ENCODE data around the gene CPSF3. TPM values are rescaled to one million over a fixed set of nuclear protein-coding genes. Genes with fewer than 3 reads are reported as not detected.
A peak's percentile ranks its signal among the peaks of the same experiment; 100 is the strongest.
"Not testable (repeated sequence)": the region's sequence is repeated elsewhere in the genome, so short reads cannot be mapped to it uniquely, and the experiment has no call there.

CPSF3 gene
- total RNA-seq, 5 donors from 2014 or later (not counting 1 experiment from before 2014, with no cell fraction given) = 16.0 to 25.1 (median 21.3) TPM

DNA sequence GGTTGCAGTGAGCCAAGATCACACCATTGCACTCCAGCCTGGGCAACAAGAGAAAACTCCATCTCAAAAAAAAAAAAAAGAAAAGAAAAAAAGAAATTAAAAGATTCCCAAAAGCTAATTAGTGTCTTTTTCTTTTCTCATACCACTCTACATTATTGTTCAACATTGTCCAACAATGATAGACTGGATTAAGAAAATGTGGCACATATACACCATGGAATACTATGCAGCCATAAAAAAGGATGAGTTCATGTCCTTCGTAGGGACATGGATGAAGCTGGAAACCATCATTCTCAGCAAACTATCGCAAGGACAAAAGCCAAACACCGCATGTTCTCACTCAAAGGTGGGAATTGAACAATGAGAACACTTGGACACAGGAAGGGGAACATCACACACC is 90.5 kb downstream of the CPSF3 start:
- not testable (repeated sequence) for H3K4me3 Mint-ChIP-seq; H3K9me3 Mint-ChIP-seq; H3K27me3 ChIP-seq (replicated peaks in 1 of 2; ENCODE audit: control insufficient read depth in 2 of 2, extremely low read depth in 1 of 2, insufficient read depth in 2 of 2, low read length in 1 of 2); H3K9me3 ChIP-seq; H3K27ac ChIP-seq (ENCODE audit: low read length); DNase-seq; H3K27ac Mint-ChIP-seq; H3K4me1 ChIP-seq (ENCODE audit: control insufficient read depth in 1 of 2, extremely low read depth in 1 of 2, insufficient read depth in 2 of 2, low read length in 2 of 2); H3K4me3 ChIP-seq (ENCODE audit: control insufficient read depth in 1 of 2, extremely low read depth in 1 of 2, low read length in 1 of 2); ATAC-seq (replicated peaks in 1 of 4); H3K27me3 Mint-ChIP-seq; H3K4me1 Mint-ChIP-seq
- peaks cover 37% of the 10 kb centered on the region for H3K36me3 Mint-ChIP-seq
- CTCF ChIA-PET = interaction anchor here in 1 of 2 donors (0.7 kb wide), 2 partner anchors 47 to 934 kb away, joined by 3 read pairs; partner anchors contain the start of gene ODC1
- no CpG with 5 or more reads among the region's 3 CpGs for WGBS (ENCODE audit: insufficient coverage)
- peaks cover 7 to 33% of the 10 kb centered on the region in 2 donors for H3K36me3 ChIP-seq (ENCODE audit: control insufficient read depth in 2 of 2, extremely low read depth in 1 of 2, insufficient read depth in 1 of 2, low read length in 1 of 2)
- POLR2A ChIA-PET = interaction anchor here in 1 of 2 donors (0.6 kb wide), 1 partner anchor 11 kb away, joined by 4 read pairs; no protein-coding TSS in a partner anchor

DNA sequence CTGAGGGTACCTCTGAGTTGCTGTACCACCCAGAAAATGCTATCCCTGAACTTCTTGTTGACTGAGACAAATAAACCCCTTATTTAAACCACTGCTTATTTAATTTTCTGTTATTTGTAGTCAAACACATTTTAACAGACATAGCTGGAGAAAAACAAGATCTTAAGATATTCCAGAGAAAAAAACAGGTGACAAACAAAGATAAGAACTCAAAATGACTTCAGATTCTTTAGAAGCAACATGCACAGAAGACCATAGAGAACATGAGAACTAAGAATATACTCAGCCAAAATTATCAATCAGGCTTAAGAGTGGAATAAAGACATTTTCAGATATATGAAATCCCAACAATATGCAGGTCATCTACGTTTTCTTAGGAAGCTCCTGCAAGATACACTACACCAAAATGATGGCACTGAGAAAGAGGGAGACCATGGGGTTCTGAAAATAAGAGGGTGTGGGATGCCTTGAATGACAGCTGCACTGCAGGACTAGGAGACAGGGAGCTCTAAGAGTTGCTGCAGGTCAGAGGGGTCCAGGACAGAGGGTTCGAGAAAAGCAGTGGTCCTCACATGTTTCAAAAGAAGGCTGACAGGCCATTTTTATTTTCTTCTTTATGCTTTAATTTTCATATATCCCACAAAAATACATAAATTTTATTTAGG is 93.8 kb downstream of the CPSF3 start:
- H3K4me1 Mint-ChIP-seq = no peaks in the 10 kb centered on the region

DNA sequence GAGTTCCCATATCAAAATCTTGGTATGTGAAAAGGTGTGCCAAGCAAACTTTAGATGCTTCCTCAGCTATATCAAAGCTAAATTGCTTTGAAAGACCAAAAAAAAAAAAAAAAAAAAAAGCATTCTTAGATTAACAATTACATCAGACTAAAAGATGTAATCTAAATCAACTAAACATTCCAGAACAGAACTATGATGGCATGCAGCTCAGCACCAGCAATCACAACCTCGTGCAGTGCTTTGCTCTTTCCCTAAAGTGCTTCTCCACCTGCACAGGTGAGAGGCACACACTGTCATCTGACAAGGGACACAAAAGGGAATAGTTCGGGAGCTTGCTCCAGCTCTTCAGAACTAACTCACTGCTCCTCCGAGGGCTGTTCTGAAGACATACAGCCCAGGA is 94.7 kb downstream of the CPSF3 start:
- H3K4me3 ChIP-seq (ENCODE audit: control insufficient read depth in 1 of 2, extremely low read depth in 1 of 2, low read length in 1 of 2) = no peak overlapping the region
- Mint-ChIP-seq H3K9me3 (no peaks in the 10 kb centered on the region), H3K27me3 (no peaks in the 10 kb centered on the region), H3K27ac (no peak overlapping the region), H3K4me1 (peaks cover 0 to 1% (median 0%) of the 10 kb centered on the region in 3 donors), H3K4me3 (no peak overlapping the region), H3K36me3 (peaks cover 53% of the 10 kb centered on the region)
- H3K27me3 ChIP-seq (replicated peaks in 1 of 2; ENCODE audit: control insufficient read depth in 2 of 2, extremely low read depth in 1 of 2, insufficient read depth in 2 of 2, low read length in 1 of 2) = no peaks in the 10 kb centered on the region
- WGBS (ENCODE audit: insufficient coverage) = 100% methylated on average over 1 of the region's 3 CpGs
- ChIA-PET CTCF (interaction anchor here (0.6 to 0.8 kb wide), 4 partner anchors 11 to 1229 kb away, joined by 3 to 8 read pairs (median 6); no protein-coding TSS in a partner anchor), POLR2A (no interaction called here)
- no peak overlapping the region for H3K27ac ChIP-seq (ENCODE audit: low read length)
- H3K36me3 ChIP-seq (ENCODE audit: control insufficient read depth in 2 of 2, extremely low read depth in 1 of 2, insufficient read depth in 1 of 2, low read length in 1 of 2) = peaks cover 12 to 50% of the 10 kb centered on the region in 2 donors
- H3K9me3 ChIP-seq = no peaks in the 10 kb centered on the region
- H3K4me1 ChIP-seq (ENCODE audit: control insufficient read depth in 1 of 2, extremely low read depth in 1 of 2, insufficient read depth in 2 of 2, low read length in 2 of 2) = no peaks in the 10 kb centered on the region
- ATAC-seq (replicated peaks in 1 of 4) (no peak), DNase-seq (no peak)

More for the DNA sequence above, 93.8 kb downstream of the CPSF3 start:
- H3K27me3 Mint-ChIP-seq = no peaks in the 10 kb centered on the region
- H3K9me3 ChIP-seq = no peaks in the 10 kb centered on the region
- DNase-seq (no peak), ATAC-seq (replicated peaks in 1 of 4) (no peak)
- CTCF ChIA-PET = interaction anchor here (0.6 to 0.7 kb wide), 2 partner anchors 39 to 43 kb away, joined by 3 to 8 read pairs; no protein-coding TSS in a partner anchor
- H3K36me3 ChIP-seq (ENCODE audit: control insufficient read depth in 2 of 2, extremely low read depth in 1 of 2, insufficient read depth in 1 of 2, low read length in 1 of 2) = peaks cover 12 to 49% of the 10 kb centered on the region in 2 donors
- POLR2A ChIA-PET = interaction anchor here in 1 of 2 donors (0.6 kb wide), 1 partner anchor 138 kb away, joined by 4 read pairs; no protein-coding TSS in a partner anchor
- no peak overlapping the region for H3K27ac ChIP-seq (ENCODE audit: low read length)
- H3K27ac Mint-ChIP-seq = no peak overlapping the region
- H3K4me1 ChIP-seq (ENCODE audit: control insufficient read depth in 1 of 2, extremely low read depth in 1 of 2, insufficient read depth in 2 of 2, low read length in 2 of 2) = no peaks in the 10 kb centered on the region
- H3K36me3 Mint-ChIP-seq = peaks cover 52% of the 10 kb centered on the region
- H3K27me3 ChIP-seq (replicated peaks in 1 of 2; ENCODE audit: control insufficient read depth in 2 of 2, extremely low read depth in 1 of 2, insufficient read depth in 2 of 2, low read length in 1 of 2) = no peaks in the 10 kb centered on the region
- H3K9me3 Mint-ChIP-seq = no peaks in the 10 kb centered on the region
- no peak overlapping the region for H3K4me3 ChIP-seq (ENCODE audit: control insufficient read depth in 1 of 2, extremely low read depth in 1 of 2, low read length in 1 of 2)
- no peak overlapping the region for H3K4me3 Mint-ChIP-seq
- WGBS (ENCODE audit: insufficient coverage) = no CpG with 5 or more reads among the region's 2 CpGs

DNA sequence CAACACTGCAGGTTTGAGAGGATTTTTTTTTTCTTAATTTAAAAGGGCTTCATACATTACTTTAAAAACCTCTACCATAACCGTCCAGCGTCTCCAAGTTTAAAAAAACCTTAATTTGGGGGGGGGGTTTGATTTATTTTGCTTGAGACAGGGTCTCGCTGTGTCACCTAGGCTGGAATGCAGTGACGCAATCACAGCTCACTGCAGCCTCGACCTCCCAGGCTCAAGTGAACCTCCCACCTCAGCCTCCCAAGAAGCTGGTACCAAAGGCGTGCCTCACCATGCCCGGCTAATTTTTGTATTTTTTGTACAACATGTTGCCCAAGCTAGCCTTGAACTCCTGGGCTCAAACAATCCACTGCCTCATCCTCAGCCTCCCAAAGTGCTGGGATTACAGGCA is 95.3 kb downstream of the CPSF3 start:
- Mint-ChIP-seq H3K36me3 (peaks cover 51% of the 10 kb centered on the region), H3K27ac (no peak overlapping the region), H3K27me3 (no peaks in the 10 kb centered on the region), H3K9me3 (no peaks in the 10 kb centered on the region), H3K4me3 (no peak overlapping the region), H3K4me1 (peaks cover 0 to 1% (median 0%) of the 10 kb centered on the region in 3 donors)
- CTCF ChIA-PET = interaction anchor here in 1 of 2 donors (0.6 to 0.8 kb wide), 2 partner anchors 12 to 1230 kb away, joined by 5 to 8 read pairs; no protein-coding TSS in a partner anchor
- Histone ChIP-seq H3K4me1 (ENCODE audit: control insufficient read depth in 1 of 2, extremely low read depth in 1 of 2, insufficient read depth in 2 of 2, low read length in 2 of 2) (no peaks in the 10 kb centered on the region), H3K9me3 (no peaks in the 10 kb centered on the region), H3K27me3 (replicated peaks in 1 of 2; ENCODE audit: control insufficient read depth in 2 of 2, extremely low read depth in 1 of 2, insufficient read depth in 2 of 2, low read length in 1 of 2) (no peaks in the 10 kb centered on the region), H3K27ac (ENCODE audit: low read length) (no peak overlapping the region), H3K4me3 (ENCODE audit: control insufficient read depth in 1 of 2, extremely low read depth in 1 of 2, low read length in 1 of 2) (no peak overlapping the region), H3K36me3 (ENCODE audit: control insufficient read depth in 2 of 2, extremely low read depth in 1 of 2, insufficient read depth in 1 of 2, low read length in 1 of 2) (peaks cover 12 to 50% of the 10 kb centered on the region in 2 donors)
- POLR2A ChIA-PET = no interaction called here
- ATAC-seq (replicated peaks in 1 of 4) (no peak), DNase-seq (no peak)
- WGBS (ENCODE audit: insufficient coverage) = 100% methylated on average over 3 of the region's 7 CpGs

DNA sequence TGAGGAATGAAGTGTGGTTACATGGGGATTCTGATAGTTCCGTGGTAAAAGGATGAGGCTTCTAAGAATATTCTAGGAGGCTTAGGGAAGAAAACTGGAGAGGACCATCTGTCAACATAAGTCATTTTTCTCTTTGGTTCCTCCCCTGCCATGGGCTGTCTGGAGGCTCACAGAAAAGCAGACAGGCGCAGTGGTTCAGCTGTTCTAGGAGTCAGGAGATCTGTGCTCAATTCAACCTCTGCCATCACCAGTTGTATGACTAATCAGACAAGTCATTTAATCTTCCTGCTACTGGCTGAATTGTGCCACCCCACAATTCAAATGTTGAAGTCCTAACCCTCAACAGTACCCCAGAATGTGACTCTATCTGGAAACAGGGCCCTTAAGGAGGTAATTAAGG is 95.8 kb downstream of the CPSF3 start:
- H3K9me3 Mint-ChIP-seq = no peaks in the 10 kb centered on the region
- H3K27ac Mint-ChIP-seq = peak overlapping the region in 1 of 2 donors; percentile 27
- DNase-seq (no peak), ATAC-seq (replicated peaks in 1 of 4) (no peak)
- H3K4me3 ChIP-seq (ENCODE audit: control insufficient read depth in 1 of 2, extremely low read depth in 1 of 2, low read length in 1 of 2) = no peak overlapping the region
- no peaks in the 10 kb centered on the region for H3K9me3 ChIP-seq
- peaks cover 0 to 1% (median 0%) of the 10 kb centered on the region in 3 donors for H3K4me1 Mint-ChIP-seq
- peaks cover 12 to 51% of the 10 kb centered on the region in 2 donors for H3K36me3 ChIP-seq (ENCODE audit: control insufficient read depth in 2 of 2, extremely low read depth in 1 of 2, insufficient read depth in 1 of 2, low read length in 1 of 2)
- ChIA-PET POLR2A (no interaction called here), CTCF (no interaction called here)
- H3K4me3 Mint-ChIP-seq = no peak overlapping the region
- H3K27ac ChIP-seq (ENCODE audit: low read length) = no peak overlapping the region
- no peaks in the 10 kb centered on the region for H3K27me3 Mint-ChIP-seq
- H3K27me3 ChIP-seq (replicated peaks in 1 of 2; ENCODE audit: control insufficient read depth in 2 of 2, extremely low read depth in 1 of 2, insufficient read depth in 2 of 2, low read length in 1 of 2) = no peaks in the 10 kb centered on the region
- no CpG with 5 or more reads among the region's 2 CpGs for WGBS (ENCODE audit: insufficient coverage)
- no peaks in the 10 kb centered on the region for H3K4me1 ChIP-seq (ENCODE audit: control insufficient read depth in 1 of 2, extremely low read depth in 1 of 2, insufficient read depth in 2 of 2, low read length in 2 of 2)
- H3K36me3 Mint-ChIP-seq = peaks cover 51% of the 10 kb centered on the region

Data from T-cell (primary cell).